Activated CD8-positive, alpha-beta memory T cell treated with anti-CD3 and anti-CD28 coated beads for 48 hours (primary cell): Measurements from ENCODE around the gene ZBTB8A.
A peak's percentile ranks its signal among the peaks of the same experiment; 100 is the strongest.

ENCODE experiments used
- DNase-seq, 3 experiments: peaks; one replicate each; pipeline ENCODE4 v3.0.0-alpha.2; 2020; ENCODE audit warnings: low read depth in 2 of 3, low spot score in 2 of 3

The ZBTB8A gene

GRCh38 chr1:32651461-32652073 is 112.3 kb downstream of the ZBTB8A start:
- DNase-seq = peak in 1 of 3 experiments; percentile 19

- DNase-seq = no peak
These were observed 113.2 kb downstream of the ZBTB8A start for GRCh38 chr1:32652244-32652962.
